Activated naive CD4-positive, alpha-beta T cell (primary cell): Measurements from ENCODE around the gene ACSL6.

ENCODE experiments used
- DNase-seq, 4 experiments: peaks; one replicate each; lab custom pipeline; 2025; lab: John Stamatoyannopoulos, UW

The ACSL6 gene

GRCh38 chr5:131977212-131977604 is 34.2 kb downstream of the ACSL6 start:
- no peak for DNase-seq

- DNase-seq: no peak
Measured at GRCh38 chr5:131976414-131977211, 34.8 kb downstream of the ACSL6 start.

DNA sequence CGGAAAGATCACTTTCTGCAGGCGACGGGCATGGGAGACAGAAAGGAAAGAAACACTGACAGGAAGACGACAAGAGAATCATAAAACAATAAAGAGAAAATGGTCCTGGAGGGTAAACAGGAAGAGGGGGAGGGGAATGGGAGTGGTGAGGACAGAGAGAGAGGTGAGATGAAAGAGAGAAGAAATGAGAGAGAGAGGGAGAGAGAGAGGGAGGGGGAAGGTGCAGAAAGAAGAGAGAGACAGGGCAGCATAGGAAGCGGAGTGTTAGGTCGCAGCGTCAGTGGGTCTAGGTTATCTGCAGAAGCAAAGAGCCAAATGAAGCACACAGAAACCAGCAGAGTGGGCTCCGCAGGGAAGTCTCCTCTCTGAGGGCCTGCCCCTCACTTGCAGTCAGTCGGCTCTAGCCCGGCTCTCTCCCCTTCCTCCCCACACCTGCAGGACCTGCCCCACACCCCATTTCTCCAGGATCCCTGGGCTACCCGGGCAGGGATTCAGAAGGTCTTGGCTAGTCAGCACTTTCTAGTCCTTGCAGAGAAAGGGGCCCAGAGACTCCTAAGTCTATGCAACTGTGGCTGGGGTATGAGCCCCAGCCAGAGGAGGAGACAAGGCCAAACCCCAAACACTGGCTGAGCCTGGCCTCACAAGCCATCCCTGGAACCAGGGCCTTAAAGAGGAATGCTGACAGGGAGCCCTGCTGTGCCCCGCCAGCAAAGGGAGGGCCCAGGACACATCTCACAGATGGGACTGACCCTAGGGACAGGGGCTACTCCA is 36.3 kb downstream of the ACSL6 start:
- DNase-seq: peak in 2 of 4 experiments; percentile 3 to 9

GRCh38 chr5:131974622-131974955 is 36.9 kb downstream of the ACSL6 start:
- no peak for DNase-seq

DNA sequence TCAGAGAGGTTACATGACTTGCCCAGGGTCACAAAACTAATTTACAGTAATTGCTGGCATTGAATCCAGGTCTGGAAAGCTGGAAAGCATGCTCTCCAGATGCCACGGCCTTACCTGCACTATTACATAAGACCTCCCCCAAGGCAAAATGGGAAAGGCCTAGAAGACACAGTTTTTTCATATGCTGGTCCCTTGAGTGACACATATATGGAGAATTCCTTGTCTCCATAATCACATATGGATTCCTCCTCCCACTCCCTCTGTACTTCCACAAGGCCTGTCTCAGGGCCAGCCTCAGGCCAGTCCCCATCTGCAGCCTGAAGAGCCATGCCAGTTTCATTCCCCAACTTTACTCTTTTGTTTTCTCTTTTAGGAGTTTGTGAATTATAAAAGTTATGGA is 37.4 kb downstream of the ACSL6 start:
- DNase-seq: no peak

DNA sequence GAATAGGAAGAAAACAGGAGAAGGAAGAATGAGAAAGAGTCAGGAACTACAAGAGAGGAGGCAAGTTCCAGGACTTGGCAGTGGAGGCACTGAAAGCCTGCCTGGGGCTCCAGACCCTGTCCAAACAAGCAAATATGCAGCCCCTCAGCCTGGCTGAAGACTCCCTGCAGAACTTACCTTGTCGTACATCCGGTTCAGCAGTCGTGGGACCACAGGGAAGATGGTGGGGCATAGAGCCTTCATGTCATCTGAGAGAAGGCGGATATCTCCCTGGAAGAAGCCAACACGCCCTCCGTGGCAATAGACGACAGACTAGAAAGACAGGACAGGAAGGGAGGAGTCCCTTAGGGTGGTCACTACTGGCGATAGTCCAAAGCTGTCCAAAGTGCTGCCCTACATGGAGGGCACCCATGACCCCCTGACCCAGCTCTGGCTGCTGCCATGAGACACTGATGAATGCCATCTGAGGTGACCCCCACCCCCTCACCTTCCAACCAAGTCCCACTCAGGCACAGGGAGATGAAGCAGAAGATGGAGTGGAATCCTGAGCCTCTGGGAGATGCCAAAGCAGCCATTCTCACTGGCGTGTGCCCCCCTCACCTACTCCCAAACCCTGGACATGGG is 38.3 kb downstream of the ACSL6 start:
- DNase-seq: no peak

DNA sequence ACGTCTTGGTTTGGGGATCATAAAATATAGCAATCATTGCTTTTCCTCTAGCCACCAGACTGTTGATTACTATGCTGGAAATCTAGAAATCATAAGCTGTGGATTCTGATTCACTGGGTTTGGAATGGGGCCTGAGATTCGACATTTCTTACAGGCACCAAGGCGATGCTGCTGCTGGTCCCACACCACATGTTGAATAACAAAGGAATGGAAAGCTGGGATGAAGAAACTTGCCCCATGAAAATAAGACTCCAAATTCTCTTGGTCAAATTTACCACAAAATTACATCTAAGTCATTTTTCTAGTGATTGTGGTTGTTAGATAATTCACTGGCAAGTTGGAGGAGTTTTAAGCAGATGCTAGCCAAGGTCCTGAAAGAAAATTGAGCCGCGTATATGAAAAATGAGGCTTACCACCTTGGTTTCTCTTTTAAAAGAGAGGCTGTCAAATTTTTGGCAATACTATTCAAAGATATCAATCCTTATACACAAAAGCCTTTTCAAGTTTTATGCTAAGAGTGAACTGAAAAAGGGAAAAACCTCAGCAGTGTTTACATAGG is 43.0 kb downstream of the ACSL6 start:
- no peak for DNase-seq

DNA sequence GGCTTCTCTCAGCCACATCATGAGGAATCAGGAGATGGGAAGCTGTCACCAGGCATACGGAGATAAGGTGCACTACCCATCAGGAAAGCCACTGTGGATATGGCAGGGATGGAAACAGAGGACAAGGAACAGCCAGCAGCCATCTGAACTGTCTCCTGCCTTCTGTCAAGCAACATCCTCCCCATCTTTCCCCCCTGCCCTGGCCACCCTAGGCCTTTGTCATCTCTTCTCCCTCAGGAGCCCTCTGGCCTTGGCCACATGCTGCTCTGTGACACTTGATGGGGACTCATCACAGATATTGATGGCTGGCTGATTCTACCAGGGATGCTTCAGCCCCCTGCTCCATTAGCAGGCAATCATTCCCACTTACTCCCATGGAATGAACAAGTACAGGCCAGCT is 44.9 kb downstream of the ACSL6 start:
- DNase-seq: no peak

- no peak for DNase-seq
Measured at GRCh38 chr5:131965826-131966415, 45.5 kb downstream of the ACSL6 start.

GRCh38 chr5:131959906-131960305 is 51.6 kb downstream of the ACSL6 start:
- no peak for DNase-seq

DNA sequence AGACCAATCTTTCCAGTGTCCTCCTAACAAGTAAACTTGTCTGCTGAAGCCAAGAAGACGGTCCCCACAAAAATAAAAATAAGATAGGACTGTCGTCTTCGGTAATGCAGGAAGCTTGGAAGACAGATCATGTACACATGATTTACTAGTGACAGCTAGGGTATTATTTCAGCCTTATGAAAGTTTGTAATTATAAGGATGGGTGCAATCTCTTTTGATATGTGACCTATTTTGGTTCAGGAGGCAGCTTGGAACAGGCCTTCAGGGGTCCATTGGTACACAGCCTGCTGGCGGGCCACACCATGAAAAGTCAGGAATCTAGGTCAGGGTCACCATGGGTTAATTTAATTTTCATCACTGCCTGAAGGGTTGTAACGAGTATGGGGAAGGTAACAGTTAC is 52.3 kb downstream of the ACSL6 start:
- DNase-seq: no peak

- no peak for DNase-seq
Measured at GRCh38 chr5:131957721-131958441, 53.6 kb downstream of the ACSL6 start.

- no peak for DNase-seq
Measured at GRCh38 chr5:131953969-131954368, 57.5 kb downstream of the ACSL6 start.

GRCh38 chr5:131952301-131952857 is 59.1 kb downstream of the ACSL6 start:
- no peak for DNase-seq

GRCh38 chr5:131950706-131951105 is 60.8 kb downstream of the ACSL6 start:
- no peak for DNase-seq

- no peak for DNase-seq
Measured at GRCh38 chr5:131947445-131947844, 64.0 kb downstream of the ACSL6 start.

DNA sequence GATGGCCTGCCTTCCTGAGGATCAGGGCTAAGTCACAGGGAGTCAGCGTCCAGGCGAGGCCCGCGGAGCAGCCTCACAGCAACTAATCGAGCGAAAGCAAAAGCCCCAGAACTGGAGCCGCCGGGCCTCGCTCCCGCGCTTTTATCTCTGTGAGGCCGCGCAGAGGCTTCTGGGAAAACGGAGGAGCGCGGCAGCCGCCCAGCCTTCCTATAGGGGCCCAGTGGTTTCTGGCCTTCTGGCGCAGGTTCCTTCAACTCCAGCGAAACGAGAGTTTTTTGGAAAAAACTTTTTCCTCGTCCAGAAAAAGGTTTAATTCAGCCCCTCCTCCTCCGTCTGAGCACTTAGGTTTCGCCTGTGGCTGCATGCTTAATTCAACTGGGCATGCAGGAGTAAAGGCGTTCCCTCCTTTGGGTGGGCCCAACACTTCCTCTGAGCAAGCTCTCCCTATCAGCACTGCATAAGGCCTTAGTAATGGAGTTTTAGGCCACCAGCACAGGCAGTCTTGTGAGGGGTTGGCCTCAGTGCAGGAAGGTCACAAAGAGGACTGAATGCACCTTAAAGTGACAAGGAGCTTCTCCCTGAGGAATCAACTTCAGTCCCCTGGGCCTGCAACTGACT is 65.8 kb downstream of the ACSL6 start, which contains the start of gene MEIKIN:
Gene MEIKIN, minus strand, starts transcription at position 113 of the 618 bp plus-strand sequence. CDS start 158 bp downstream, outside the sequence.
- DNase-seq: no peak

DNA sequence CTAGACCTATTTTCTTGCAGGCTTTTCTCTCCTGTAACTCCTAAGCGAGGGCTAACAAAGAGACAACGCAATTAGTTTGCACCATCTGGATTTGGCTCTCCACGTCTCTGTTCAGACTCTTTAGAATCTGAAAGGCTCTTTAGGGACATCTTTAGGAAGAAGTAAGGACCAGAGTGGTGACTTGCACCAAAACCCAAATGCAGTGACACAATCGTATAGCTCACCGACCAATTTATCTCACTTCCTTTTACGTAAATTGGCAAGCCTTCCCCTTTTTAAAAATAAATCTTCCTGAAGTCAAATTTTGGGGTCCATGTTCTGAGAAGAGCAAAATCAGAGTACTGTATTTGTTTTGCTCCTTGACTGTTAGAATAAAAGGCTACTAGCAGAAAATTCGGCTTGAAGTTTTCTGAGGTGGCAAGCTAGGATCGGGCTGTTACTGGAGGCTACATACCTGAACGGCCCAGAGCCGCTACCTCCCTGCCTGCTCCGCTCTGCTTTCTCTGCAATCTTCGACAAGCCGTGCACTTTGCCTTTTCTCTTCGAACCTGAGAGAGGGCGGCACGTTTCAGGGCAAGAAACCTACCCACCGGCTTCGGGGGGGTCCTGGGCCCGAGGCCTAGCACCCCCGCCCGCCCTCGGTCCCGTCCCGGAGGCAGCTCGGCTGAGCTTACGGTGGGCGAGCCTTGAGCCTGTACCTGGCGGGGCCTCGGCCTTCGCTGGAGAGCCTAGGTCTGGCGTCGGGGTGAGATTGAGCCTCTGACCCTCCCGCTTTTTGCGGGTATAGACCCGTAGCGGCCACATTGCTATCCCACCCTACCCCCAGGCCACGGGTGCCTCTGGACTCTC is 66.5 kb downstream of the ACSL6 start:
- no peak for DNase-seq

GRCh38 chr5:131943916-131944315 is 67.5 kb downstream of the ACSL6 start:
- DNase-seq: no peak

DNA sequence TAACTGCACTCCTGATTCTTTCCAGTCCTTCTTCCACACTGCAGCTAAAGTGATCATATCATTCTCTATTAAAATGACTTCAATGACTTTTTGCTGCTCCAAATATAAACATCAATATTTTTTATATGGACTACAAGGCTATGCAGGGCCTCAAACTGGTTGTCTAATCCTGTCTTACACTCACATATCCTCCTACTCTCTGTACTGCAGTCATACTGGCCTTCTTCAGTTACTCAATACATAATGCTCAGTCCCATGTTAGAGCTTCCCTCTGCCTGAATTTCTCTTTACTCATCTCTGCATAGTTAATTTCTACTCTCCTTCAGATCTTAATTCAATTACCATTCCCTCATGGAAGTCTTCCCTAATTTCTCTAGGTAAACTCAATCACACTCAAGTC is 69.4 kb downstream of the ACSL6 start:
- no peak for DNase-seq
